K562 (cell line): ENCODE data around the gene CRYBB1. TPM values are rescaled to one million over a fixed set of nuclear protein-coding genes. Genes with fewer than 3 reads are reported as not detected.

Experiments used
- ARID3A ChIP-seq: IDR thresholded peaks from 2 replicates; pipeline ENCODE4 v1.6.1; 2012; ENCODE audit warnings: low read depth, low read length, improper control_type of control experiment, borderline replicate concordance
- CREBBP ChIP-seq: IDR thresholded peaks from one replicate; pipeline ENCODE4 v1.6.1; 2012; ENCODE audit warnings: low read depth, mild to moderate bottlenecking, control low read depth, inconsistent platforms, low read length
- ELK3 ChIP-seq: fragments of 450-650 bp; formaldehyde crosslinking; IDR thresholded peaks from 2 replicates; pipeline ENCODE4 v1.4.0; 2020; ENCODE audit warnings: mild to moderate bottlenecking
- HOXB6 ChIP-seq: fragments of 250-450 bp; sonication (Bioruptor Pico); IDR thresholded peaks from 2 replicates; pipeline ENCODE4 v1.5.1; 2022; ENCODE audit warnings: mild to moderate bottlenecking, borderline replicate concordance
- MAFK ChIP-seq: IDR thresholded peaks from 2 replicates; pipeline ENCODE4 v1.6.1; 2011; ENCODE audit warnings: low read length, improper control_type of control experiment
- MEIS2 ChIP-seq: fragments of 450-650 bp; IDR thresholded peaks from 2 replicates; pipeline ENCODE4 v1.6.1; 2014; ENCODE audit warnings: mild to moderate bottlenecking; ENCODE audit not compliant: partially characterized antibody
- MTA1 ChIP-seq: fragments of 450-650 bp; IDR thresholded peaks from 2 replicates; pipeline ENCODE4 v1.6.1; 2017; ENCODE audit warnings: borderline replicate concordance
- NFE2 ChIP-seq: IDR thresholded peaks from 2 replicates; pipeline ENCODE4 v1.6.1; 2014; ENCODE audit warnings: antibody characterized with exemption, low read depth
- PHB2 ChIP-seq: fragments of 450-650 bp; IDR thresholded peaks from 2 replicates; pipeline ENCODE4 v1.6.1; 2017; ENCODE audit warnings: low read depth
- PPARD ChIP-seq: fragments of 250-450 bp; sonication (Bioruptor Pico); IDR thresholded peaks from 2 replicates; pipeline ENCODE4 v1.8.0; 2022; ENCODE audit warnings: inconsistent platforms, mild to moderate bottlenecking, moderate library complexity
- PREB ChIP-seq: sonication (generic); formaldehyde crosslinking; IDR thresholded peaks from 2 replicates; pipeline ENCODE4 v1.8.1; 2023; ENCODE audit warnings: mild to moderate bottlenecking, missing genetic modification reagents
- RNF2 ChIP-seq: sonication (generic); IDR thresholded peaks from 2 replicates; pipeline ENCODE4 v1.6.1; 2016
- SUPT5H ChIP-seq: fragments of 450-650 bp; IDR thresholded peaks from 2 replicates; pipeline ENCODE4 v1.6.1; 2016
- ZBTB43 ChIP-seq: sonication (generic); formaldehyde crosslinking; IDR thresholded peaks from 2 replicates; pipeline ENCODE4 v1.8.0; 2023; ENCODE audit warnings: mild to moderate bottlenecking, missing genetic modification reagents
- ZNF277 ChIP-seq: fragments of 250-450 bp; sonication (Bioruptor Pico); IDR thresholded peaks from 2 replicates; pipeline ENCODE4 v1.8.0; 2022; ENCODE audit warnings: inconsistent platforms, mild to moderate bottlenecking, moderate library complexity, borderline replicate concordance
- ZNF551 ChIP-seq: fragments of 250-450 bp; sonication (Bioruptor Pico); IDR thresholded peaks from 2 replicates; pipeline ENCODE4 v1.5.0; 2021; ENCODE audit warnings: mild to moderate bottlenecking, moderate library complexity
- ZNF696 ChIP-seq: fragments of 250-450 bp; sonication (Bioruptor Pico); conservative IDR thresholded peaks from 2 replicates; pipeline ENCODE4 v1.4.0; 2020; ENCODE audit warnings: mild to moderate bottlenecking, moderate library complexity
- polyA plus RNA-seq, 8 experiments: library from polyadenylated mRNA; depleted of rRNA in 4 of 8; stranded (reverse) in 5 of 8; unstranded in 3 of 8; fragments of >200 nt; fragmentation: Nextera tagmentation in 2 of 8; fragmentation: Illumina TruSeq in 1 of 8; extraction: Ambion mirVana in 2 of 8; extraction: Trizol in 1 of 8; gene quantifications; 2 replicates each; pipeline versions ENCODE4 v1.2.1 to v1.2.3, GENCODE V29; 2011 to 2014; ENCODE audit warnings: inconsistent platforms in 1 of 8, missing spikeins in 1 of 8
- total RNA-seq, 7 experiments: library from RNA; depleted of rRNA in 6 of 7; stranded (reverse); fragments of >200 nt in 6 of 7; fragmentation: Illumina TruSeq in 2 of 7; extraction: Trizol in 2 of 7; gene quantifications; 2 replicates each; pipeline versions ENCODE4 v1.2.1 to v1.2.3, GENCODE V29; 2011 to 2021; ENCODE audit warnings: low replicate concordance in 1 of 7
- TF ChIP-seq, protein P1 (sequence below), 2 experiments: fragments of 450-650 bp in 1 of 2; sonication (generic) in 1 of 2; formaldehyde crosslinking in 1 of 2; IDR thresholded peaks in 1 of 2; conservative IDR thresholded peaks in 1 of 2; 2 replicates each; pipeline versions ENCODE4 v1.6.1 to v1.8.1; 2016 to 2023; ENCODE audit warnings: mild to moderate bottlenecking in 2 of 2, moderate library complexity in 2 of 2, inconsistent platforms in 1 of 2, missing genetic modification reagents in 1 of 2

CRYBB1 gene
- total and polyA plus RNA-seq, 9 of the 15 experiments (the other 6 are each of a cell fraction or from before 2014, with no cell fraction given) = 0.16 to 0.45 (median 0.33) TPM; not detected in 2

DNA sequence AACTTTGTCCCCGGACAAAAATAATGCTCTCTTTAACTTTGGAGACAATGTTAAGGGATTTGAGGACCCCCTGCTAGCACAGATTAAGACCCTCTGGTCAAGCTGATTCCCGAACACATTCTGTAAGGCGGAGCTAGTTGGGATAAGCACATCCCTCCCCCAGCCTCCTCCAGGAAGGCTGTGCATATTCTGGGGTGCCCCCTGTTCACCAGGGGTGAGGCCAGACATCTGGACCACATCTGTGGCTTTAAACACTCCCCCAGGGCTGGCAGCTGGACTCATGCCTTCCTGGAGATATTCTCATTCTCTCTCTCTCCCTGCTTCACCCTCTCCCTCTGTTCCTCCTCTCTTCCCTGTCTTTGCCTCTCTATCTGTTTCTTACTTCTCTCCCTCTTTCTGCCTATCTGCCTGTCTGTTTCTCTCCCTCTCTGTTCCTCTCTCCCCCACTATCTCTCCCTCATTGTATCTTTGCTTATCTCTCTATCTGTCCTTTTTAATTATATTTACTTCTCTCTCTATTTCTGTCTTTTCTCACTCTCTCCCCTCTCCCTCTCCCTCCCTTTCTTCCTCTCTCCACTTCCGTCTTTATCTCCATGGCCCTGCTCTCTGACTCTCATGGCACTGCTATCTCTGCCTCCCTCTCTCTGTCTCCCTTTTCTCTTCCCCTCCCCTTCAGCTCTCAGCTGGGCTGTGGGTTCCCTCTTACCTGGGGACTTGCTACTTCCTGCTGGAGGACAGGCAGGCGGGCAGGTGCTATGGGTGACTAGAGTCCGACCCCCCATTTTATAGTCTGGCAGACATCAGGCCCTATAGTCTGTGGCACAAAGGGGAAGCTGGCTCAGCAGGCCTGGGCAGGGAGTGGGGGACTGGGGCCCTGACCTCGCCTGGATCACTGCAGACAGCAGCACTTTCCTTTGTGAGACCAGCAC, at the start of gene CRYBB1 (continued):
- TF ChIP-seq, protein P1, sequence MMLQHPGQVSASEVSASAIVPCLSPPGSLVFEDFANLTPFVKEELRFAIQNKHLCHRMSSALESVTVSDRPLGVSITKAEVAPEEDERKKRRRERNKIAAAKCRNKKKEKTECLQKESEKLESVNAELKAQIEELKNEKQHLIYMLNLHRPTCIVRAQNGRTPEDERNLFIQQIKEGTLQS (IDR thresholded peaks at IDR 0.05) = no peak
- TF ChIP-seq, protein P1 (CRISPR knock-in tag; conservative IDR thresholded peaks at IDR 0.05) = no peak
- peak; percentile 45; the same call in 1 of the 2 replicates for TF ChIP-seq MTA1
- no peak for TF ChIP-seq ZNF696
- no peak for TF ChIP-seq PPARD (CRISPR knock-in tag)
- TF ChIP-seq HOXB6 (CRISPR knock-in tag) = no peak
- TF ChIP-seq ZNF551 = no peak
- no peak for TF ChIP-seq MEIS2
- TF ChIP-seq CREBBP = no peak
- no peak for TF ChIP-seq ARID3A
- TF ChIP-seq SUPT5H = peak; percentile 48; the same call in 1 of the 2 replicates
- TF ChIP-seq PHB2 = 0 out of 2 replicates have a peak, but pooled peaks have one; percentile 50
- TF ChIP-seq PREB (CRISPR knock-in tag) = no peak
- TF ChIP-seq NFE2 = no peak
- no peak for TF ChIP-seq ZNF277
- TF ChIP-seq ELK3 (CRISPR knock-in tag) = no peak
- no peak for TF ChIP-seq RNF2
- no peak for TF ChIP-seq MAFK
- TF ChIP-seq ZBTB43 = no peak
